GM12891 (cell line): ENCODE results near the gene LCOR.
A peak's percentile ranks its signal among the peaks of the same experiment; 100 is the strongest.

Experiments used
- DNase-seq: peaks from one replicate; pipeline ENCODE4 v3.0.0; 2011; ENCODE audit warnings: low spot score; ENCODE audit not compliant: insufficient read length
- FAIRE-seq: peaks from 2 replicates; lab custom pipeline; 2011; peaks lifted over from hg19 to GRCh38; lab: Jason Lieb, UNC
- PAX5 ChIP-seq: IDR thresholded peaks from 2 replicates; pipeline ENCODE4 v1.6.1; 2011; ENCODE audit warnings: low read length, moderate library complexity, mild to moderate bottlenecking; ENCODE audit not compliant: insufficient read depth, severe bottlenecking
- POLR2A ChIP-seq: IDR thresholded peaks from 2 replicates; pipeline ENCODE4 v1.6.1; 2011; ENCODE audit warnings: low read depth, low read length, control low read depth
- POLR2AphosphoS5 ChIP-seq: IDR thresholded peaks from 2 replicates; pipeline ENCODE4 v1.6.1; 2011; ENCODE audit warnings: low read depth, low read length, control low read depth
- POU2F2 ChIP-seq: IDR thresholded peaks from 2 replicates; pipeline ENCODE4 v1.6.1; 2011; ENCODE audit warnings: low read depth, mild to moderate bottlenecking, control low read depth, low read length, moderate library complexity
- SPI1 ChIP-seq: IDR thresholded peaks from 2 replicates; pipeline ENCODE4 v1.6.1; 2011; ENCODE audit warnings: low read depth, low read length, control low read depth
- TAF1 ChIP-seq: IDR thresholded peaks from 2 replicates; pipeline ENCODE4 v1.6.1; 2011; ENCODE audit warnings: low read depth, low read length, control low read depth

Gene LCOR

GRCh38 chr10:96820765-96821164 is 11.3 kb upstream of the LCOR start:
- DNase-seq, result no peak
- no peak for FAIRE-seq
- TF ChIP-seq POU2F2 (no peak), TAF1 (no peak), POLR2AphosphoS5 (no peak), PAX5 (no peak), POLR2A (no peak), SPI1 (no peak)

- no peak for FAIRE-seq
- no peak for TF ChIP-seq PAX5
- peak; percentile 73 for TF ChIP-seq SPI1
- no peak for TF ChIP-seq POLR2A
- no peak for DNase-seq
These were observed 5.7 kb upstream of the LCOR start for GRCh38 chr10:96826438-96826837.

- DNase-seq, result no peak
- no peak for FAIRE-seq
- TF ChIP-seq TAF1, result no peak
- TF ChIP-seq POU2F2, result no peak
- no peak for TF ChIP-seq POLR2A
- no peak for TF ChIP-seq SPI1
- TF ChIP-seq POLR2AphosphoS5, result no peak
- TF ChIP-seq PAX5, result no peak
These were observed 3.5 kb upstream of the LCOR start for GRCh38 chr10:96828609-96829008.

- FAIRE-seq, result no peak
- TF ChIP-seq POLR2AphosphoS5, result no peak
- no peak for TF ChIP-seq PAX5
- TF ChIP-seq POU2F2, result no peak
- TF ChIP-seq SPI1, result no peak
- TF ChIP-seq POLR2A, result no peak
- no peak for TF ChIP-seq TAF1
- no peak for DNase-seq
These were observed 2.9 kb upstream of the LCOR start for GRCh38 chr10:96829029-96829773.

GRCh38 chr10:96830511-96831199 is 1.4 kb upstream of the LCOR start:
- DNase-seq (peak; percentile 28), FAIRE-seq (peak; percentile 82)
- TF ChIP-seq POU2F2 (no peak), POLR2A (no peak), TAF1 (no peak), SPI1 (no peak), POLR2AphosphoS5 (no peak), PAX5 (no peak)

GRCh38 chr10:96831200-96831866 is 765 bp upstream of the LCOR start:
- FAIRE-seq, result no peak
- DNase-seq, result no peak
- TF ChIP-seq POLR2AphosphoS5, result no peak
- no peak for TF ChIP-seq POU2F2
- no peak for TF ChIP-seq TAF1
- TF ChIP-seq SPI1, result no peak
- no peak for TF ChIP-seq POLR2A
- no peak for TF ChIP-seq PAX5

GRCh38 chr10:96832721-96833219 is 672 bp downstream of the LCOR start:
- no peak for FAIRE-seq

GRCh38 chr10:96833220-96834001 is 1.3 kb downstream of the LCOR start:
- no peak for DNase-seq
- TF ChIP-seq POU2F2, result peak; percentile 78; the same call in 1 of the 2 replicates
- TF ChIP-seq POLR2A, result no peak
- peak; percentile 70 for FAIRE-seq

More at GRCh38 chr10:96832721-96833219, 672 bp downstream of the LCOR start:
- DNase-seq, result peak; percentile 85
- TF ChIP-seq POLR2AphosphoS5 (no peak; the same call in 1 of the 2 replicates), TAF1 (peak; percentile 59; the same call in 1 of the 2 replicates), POLR2A (no peak), PAX5 (no peak), SPI1 (peak; percentile 65)

GRCh38 chr10:96834120-96834519 is 2.0 kb downstream of the LCOR start:
- no peak for DNase-seq
- TF ChIP-seq POLR2AphosphoS5 (no peak), POLR2A (no peak), SPI1 (no peak), PAX5 (no peak), POU2F2 (no peak), TAF1 (no peak)
- FAIRE-seq, result no peak
